Adrenal gland (tissue), 5 donors: ENCODE data around the gene SMARCD2.

Experiments used
- CTCF ChIP-seq, 6 experiments: fragments of 450-650 bp in 4 of 6; fragments of 200-600 bp in 2 of 6; sonication (generic) in 1 of 6; IDR thresholded peaks; 1 replicate in 5 of 6; 2 replicates in 1 of 6; pipeline versions ENCODE4 v1.5.1 to v1.8.0; 2016 to 2021; ENCODE audit warnings: antibody characterized with exemption in 6 of 6, mild to moderate bottlenecking in 2 of 6, moderate library complexity in 1 of 6
- POLR2A ChIP-seq, 2 donors: fragments of 450-650 bp; IDR thresholded peaks; one replicate each; pipeline ENCODE4 v1.6.1; 2017; ENCODE audit warnings: antibody characterized with exemption in 2 of 2, mild to moderate bottlenecking in 2 of 2, moderate library complexity in 1 of 2
- donor health status: DM: no; HTN: no; CAD: no.

- TF ChIP-seq CTCF (IDR thresholded peaks at IDR 0.05) = no peak
- TF ChIP-seq POLR2A (IDR thresholded peaks at IDR 0.05) = no peak
These were observed 7.9 kb upstream of the SMARCD2 start for GRCh38 chr17:63850401-63850800.
